Activated T-cell treated with anti-CD3 and anti-CD28 coated beads, Interleukin-2, amount 50 U/mL, for 24 hours (primary cell): ENCODE results near the gene PLET1.
A peak's percentile ranks its signal among the peaks of the same experiment; 100 is the strongest.

Source experiments
- DNase-seq: peaks from one replicate; pipeline ENCODE4 v3.0.0-alpha.2; 2020
- H3K27ac Mint-ChIP-seq: 2 replicates; pipeline ENCODE4 v1.8.0; 2020; ENCODE audit warnings: mild to moderate bottlenecking, mixed read lengths
- H3K27me3 Mint-ChIP-seq: 2 replicates; pipeline ENCODE4 v1.8.0; 2020; ENCODE audit warnings: mixed read lengths
- H3K36me3 Mint-ChIP-seq: 2 replicates; pipeline ENCODE4 v1.8.0; 2020; ENCODE audit warnings: low read depth, mixed read lengths
- H3K4me1 Mint-ChIP-seq: 2 replicates; pipeline ENCODE4 v1.8.0; 2020; ENCODE audit warnings: low read depth, mixed read lengths
- H3K4me3 Mint-ChIP-seq: 2 replicates; pipeline ENCODE4 v1.8.0; 2020; ENCODE audit warnings: mild to moderate bottlenecking, moderate library complexity, mixed read lengths
- H3K9me3 Mint-ChIP-seq: 2 replicates; pipeline ENCODE4 v1.8.0; 2020; ENCODE audit warnings: mixed read lengths

PLET1 gene

GRCh38 chr11:112238041-112238440, 22.6 kb downstream of the PLET1 start:
- DNase-seq: no peak
- peaks cover 86% of the 10 kb centered on the region for H3K36me3 Mint-ChIP-seq
- H3K9me3 Mint-ChIP-seq: peaks cover 4% of the 10 kb centered on the region
- no peak overlapping the region for H3K4me3 Mint-ChIP-seq
- H3K27me3 Mint-ChIP-seq: no peaks in the 10 kb centered on the region
- H3K27ac Mint-ChIP-seq: no peak overlapping the region
- no peaks in the 10 kb centered on the region for H3K4me1 Mint-ChIP-seq

DNA sequence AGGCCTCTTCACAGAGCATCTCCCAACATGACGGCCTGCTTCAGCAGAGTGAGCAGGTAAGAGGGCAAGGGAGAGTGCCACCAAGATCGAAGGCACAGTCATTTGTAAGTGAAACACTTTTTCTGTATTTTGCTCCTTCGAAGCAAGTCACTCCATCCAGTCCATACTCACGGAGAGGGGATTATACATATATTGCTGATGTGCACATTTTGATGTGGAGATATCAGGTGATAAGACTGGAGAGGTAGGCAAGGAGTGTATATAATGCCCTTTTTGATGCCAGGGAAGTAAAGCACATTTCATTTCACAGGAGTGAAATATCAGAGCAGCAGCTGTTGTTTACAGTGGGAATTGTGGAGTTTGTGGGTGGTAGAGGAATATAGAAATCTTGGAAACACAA, 23.2 kb downstream of the PLET1 start:
- DNase-seq: no peak
- Mint-ChIP-seq H3K4me3 (no peak overlapping the region), H3K27ac (no peak overlapping the region), H3K27me3 (no peaks in the 10 kb centered on the region), H3K9me3 (no peaks in the 10 kb centered on the region), H3K36me3 (peaks cover 85% of the 10 kb centered on the region), H3K4me1 (no peaks in the 10 kb centered on the region)

GRCh38 chr11:112235750-112236390, 24.8 kb downstream of the PLET1 start:
- H3K27ac Mint-ChIP-seq: no peak overlapping the region
- DNase-seq: no peak
- H3K4me3 Mint-ChIP-seq: no peak overlapping the region
- H3K27me3 Mint-ChIP-seq: no peaks in the 10 kb centered on the region
- no peaks in the 10 kb centered on the region for H3K4me1 Mint-ChIP-seq
- no peaks in the 10 kb centered on the region for H3K9me3 Mint-ChIP-seq
- peaks cover 87% of the 10 kb centered on the region for H3K36me3 Mint-ChIP-seq

DNA sequence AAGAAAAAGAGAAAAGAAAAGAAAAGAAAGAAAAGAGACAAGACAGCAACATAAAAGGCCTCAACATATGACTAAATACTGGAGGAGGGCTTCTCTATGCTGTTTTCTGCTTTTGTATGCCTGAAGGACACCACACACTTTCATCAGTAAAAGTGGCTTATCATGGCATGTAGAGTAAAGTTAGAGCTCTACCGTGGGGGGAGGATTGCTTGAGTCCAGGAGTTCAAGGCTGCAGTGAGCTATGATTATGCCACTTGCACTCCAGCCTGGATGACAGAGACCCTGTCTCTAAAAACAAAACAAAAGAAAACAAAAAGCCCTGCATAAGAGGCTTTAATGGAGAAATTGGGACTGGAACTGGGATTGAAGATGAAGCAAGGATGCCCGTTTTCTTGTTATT, 28.7 kb downstream of the PLET1 start:
- peaks cover 23% of the 10 kb centered on the region for H3K4me1 Mint-ChIP-seq
- H3K9me3 Mint-ChIP-seq: no peaks in the 10 kb centered on the region
- H3K27me3 Mint-ChIP-seq: no peaks in the 10 kb centered on the region
- DNase-seq: no peak
- no peak overlapping the region for H3K4me3 Mint-ChIP-seq
- H3K27ac Mint-ChIP-seq: no peak overlapping the region
- peaks cover 88% of the 10 kb centered on the region for H3K36me3 Mint-ChIP-seq

DNA sequence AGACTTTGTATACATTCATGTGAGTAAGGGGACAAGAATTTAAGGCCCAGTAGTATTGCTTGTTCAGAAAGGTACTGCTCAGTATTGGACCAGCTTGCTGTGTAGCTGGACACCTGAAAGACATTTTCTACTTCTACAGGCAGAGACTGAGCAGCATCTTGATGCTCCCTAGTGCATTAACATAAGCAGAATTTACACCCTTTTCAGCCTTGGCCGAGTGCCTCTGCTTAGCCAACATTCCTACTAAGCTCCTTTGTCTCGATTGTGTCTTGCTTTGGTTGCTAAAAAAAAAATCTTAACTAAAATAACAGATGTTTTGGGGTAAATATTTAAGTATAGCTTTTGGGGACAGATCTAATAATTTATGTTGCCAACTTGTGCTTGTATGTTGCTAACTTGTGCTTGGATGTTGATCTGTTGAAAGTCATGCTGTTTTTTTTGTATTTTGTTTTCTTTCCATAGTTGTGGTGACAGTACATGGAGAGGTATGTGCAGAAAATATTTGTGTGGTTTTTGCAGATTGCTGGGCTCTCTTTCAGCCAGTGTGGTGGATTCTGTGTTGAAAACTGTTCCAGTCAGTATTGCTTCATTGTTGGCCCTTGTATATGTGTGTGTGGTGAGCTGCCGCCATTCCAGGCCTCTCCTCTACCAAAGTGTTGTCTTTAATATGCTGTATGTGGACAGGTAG, 30.8 kb downstream of the PLET1 start:
- Mint-ChIP-seq H3K36me3 (peaks cover 77% of the 10 kb centered on the region), H3K27ac (no peak overlapping the region), H3K4me3 (no peak overlapping the region), H3K27me3 (no peaks in the 10 kb centered on the region), H3K9me3 (no peaks in the 10 kb centered on the region), H3K4me1 (peaks cover 34% of the 10 kb centered on the region)
- no peak for DNase-seq

GRCh38 chr11:112229159-112229558, 31.5 kb downstream of the PLET1 start:
- Mint-ChIP-seq H3K4me1 (peaks cover 34% of the 10 kb centered on the region), H3K9me3 (no peaks in the 10 kb centered on the region), H3K27ac (no peak overlapping the region), H3K36me3 (peaks cover 72% of the 10 kb centered on the region), H3K4me3 (no peak overlapping the region), H3K27me3 (no peaks in the 10 kb centered on the region)
- DNase-seq: no peak

DNA sequence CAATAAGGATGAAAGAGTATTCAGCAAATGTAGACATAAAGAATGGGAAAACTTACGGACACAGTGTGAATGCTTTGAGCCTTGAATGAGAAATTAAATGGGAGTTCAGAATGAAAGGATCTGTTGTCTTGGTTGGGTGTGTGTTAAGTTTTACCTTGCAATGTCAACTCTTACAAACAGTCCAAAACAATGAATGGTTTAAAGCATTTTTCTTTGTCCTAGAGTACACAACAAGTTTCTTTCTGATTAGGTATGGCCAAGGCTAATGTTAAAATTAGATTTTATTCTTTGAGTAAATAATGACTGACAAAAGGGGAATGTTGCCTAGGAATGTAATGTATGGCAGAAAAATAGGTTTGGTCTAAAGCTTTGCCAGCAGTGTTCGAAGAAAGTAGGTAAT, 32.0 kb downstream of the PLET1 start:
- Mint-ChIP-seq H3K36me3 (peaks cover 68% of the 10 kb centered on the region), H3K27ac (no peak overlapping the region)

GRCh38 chr11:112227471-112227870, 33.2 kb downstream of the PLET1 start:
- Mint-ChIP-seq H3K9me3 (no peaks in the 10 kb centered on the region), H3K4me3 (peak overlapping the region; percentile 90), H3K4me1 (peaks cover 34% of the 10 kb centered on the region), H3K36me3 (peaks cover 58% of the 10 kb centered on the region), H3K27me3 (no peaks in the 10 kb centered on the region), H3K27ac (peak overlapping the region; percentile 97)
- no peak for DNase-seq

More for the DNA sequence above, 32.0 kb downstream of the PLET1 start:
- H3K4me1 Mint-ChIP-seq: peaks cover 34% of the 10 kb centered on the region
- DNase-seq: no peak
- no peaks in the 10 kb centered on the region for H3K27me3 Mint-ChIP-seq
- H3K4me3 Mint-ChIP-seq: no peak overlapping the region
- H3K9me3 Mint-ChIP-seq: no peaks in the 10 kb centered on the region

DNA sequence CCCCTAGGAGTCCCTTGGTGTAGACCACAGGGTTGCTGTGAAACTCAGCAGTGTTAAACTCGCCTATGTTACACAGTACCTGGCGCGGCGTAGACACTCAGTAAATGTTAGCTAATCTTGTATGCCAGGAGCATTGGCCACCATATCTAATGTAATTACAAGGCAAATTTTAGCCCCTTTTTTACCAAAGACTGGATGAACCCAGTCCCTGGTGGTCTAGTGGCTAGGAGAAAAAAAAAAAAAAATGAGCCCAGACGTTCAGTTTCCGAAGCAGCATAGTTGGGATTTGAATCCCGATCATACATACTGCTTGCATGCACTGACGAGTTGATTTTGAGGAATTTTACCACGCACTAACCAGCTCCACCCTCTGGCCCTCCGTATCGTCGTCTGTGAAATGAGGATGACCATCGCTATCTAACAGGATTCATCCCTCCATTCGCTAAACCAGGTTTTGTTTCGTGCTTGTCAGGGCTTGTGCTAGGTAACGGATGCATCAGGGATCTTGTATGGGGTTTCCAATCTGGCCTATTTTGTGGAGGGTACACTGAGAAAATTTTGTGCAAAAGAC, 33.7 kb downstream of the PLET1 start:
- H3K27me3 Mint-ChIP-seq: no peaks in the 10 kb centered on the region
- DNase-seq: no peak
- no peaks in the 10 kb centered on the region for H3K9me3 Mint-ChIP-seq
- H3K4me1 Mint-ChIP-seq: peaks cover 34% of the 10 kb centered on the region
- peak overlapping the region; percentile 97 for H3K27ac Mint-ChIP-seq
- H3K4me3 Mint-ChIP-seq: peak overlapping the region; percentile 90
- H3K36me3 Mint-ChIP-seq: peaks cover 52% of the 10 kb centered on the region

- Mint-ChIP-seq H3K27ac (peak within 1 kb of the TSS; percentile 97), H3K27me3 (no peaks in the 10 kb centered on the region)
Measured at GRCh38 chr11:112226062-112226830, 34.4 kb downstream of the PLET1 start, which contains the start of gene PTS. TSS of gene PTS (plus strand) at chr11:112226428. CDS start at chr11:112226444, 16 bp downstream.

GRCh38 chr11:112225753-112226061, 35.0 kb downstream of the PLET1 start:
- peaks cover 42% of the 10 kb centered on the region for H3K36me3 Mint-ChIP-seq

More at GRCh38 chr11:112226062-112226830, 34.4 kb downstream of the PLET1 start, which contains the start of gene PTS:
- Mint-ChIP-seq H3K4me3 (peak within 1 kb of the TSS; percentile 90), H3K4me1 (peaks cover 34% of the 10 kb centered on the region), H3K36me3 (peaks cover 48% of the 10 kb centered on the region), H3K9me3 (no peaks in the 10 kb centered on the region)
- DNase-seq: peak; percentile 89

DNA sequence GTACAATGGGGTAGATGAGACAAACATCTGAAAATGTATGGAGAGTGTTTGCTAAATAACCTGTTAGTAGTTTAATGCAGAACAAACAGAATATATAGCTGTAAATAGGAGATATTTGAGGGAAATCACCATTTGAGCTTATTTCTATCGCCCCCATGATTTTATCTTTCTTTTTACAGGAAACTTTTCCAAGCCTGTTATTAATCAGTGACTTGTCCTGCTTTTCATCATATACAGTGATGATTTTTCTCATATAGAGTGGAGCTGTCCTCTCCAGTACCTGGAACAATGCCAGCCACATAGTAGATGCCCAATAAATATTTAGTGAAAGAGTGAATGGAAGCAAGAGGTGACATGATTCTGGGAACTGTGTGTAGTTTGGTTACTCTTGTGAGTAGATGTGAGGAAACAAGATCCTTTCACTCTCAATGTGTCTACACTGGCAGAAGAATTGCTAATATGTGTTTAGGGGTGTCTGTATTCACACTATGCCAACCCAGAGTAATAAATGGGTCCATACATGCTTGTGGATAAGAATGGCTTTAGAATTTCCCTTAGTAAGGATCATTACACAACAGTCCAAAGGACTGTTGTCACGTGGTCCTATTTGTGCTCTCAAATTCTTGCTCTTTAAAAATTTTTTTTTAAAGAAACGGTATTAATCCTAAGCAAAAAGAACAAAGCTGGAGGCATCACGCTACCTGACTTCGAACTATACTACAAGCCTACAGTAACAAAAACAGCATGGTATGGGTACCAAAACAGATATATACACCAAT, 36.7 kb downstream of the PLET1 start:
- Mint-ChIP-seq H3K27me3 (no peaks in the 10 kb centered on the region), H3K4me3 (no peak overlapping the region), H3K4me1 (peaks cover 28% of the 10 kb centered on the region), H3K36me3 (peaks cover 24% of the 10 kb centered on the region), H3K27ac (no peak overlapping the region), H3K9me3 (no peaks in the 10 kb centered on the region)
- no peak for DNase-seq

More at GRCh38 chr11:112225753-112226061, 35.0 kb downstream of the PLET1 start:
- H3K27ac Mint-ChIP-seq: peak overlapping the region; percentile 97
- H3K9me3 Mint-ChIP-seq: no peaks in the 10 kb centered on the region
- H3K4me3 Mint-ChIP-seq: peak overlapping the region; percentile 90
- H3K4me1 Mint-ChIP-seq: peaks cover 34% of the 10 kb centered on the region
- H3K27me3 Mint-ChIP-seq: no peaks in the 10 kb centered on the region
- DNase-seq: no peak

DNA sequence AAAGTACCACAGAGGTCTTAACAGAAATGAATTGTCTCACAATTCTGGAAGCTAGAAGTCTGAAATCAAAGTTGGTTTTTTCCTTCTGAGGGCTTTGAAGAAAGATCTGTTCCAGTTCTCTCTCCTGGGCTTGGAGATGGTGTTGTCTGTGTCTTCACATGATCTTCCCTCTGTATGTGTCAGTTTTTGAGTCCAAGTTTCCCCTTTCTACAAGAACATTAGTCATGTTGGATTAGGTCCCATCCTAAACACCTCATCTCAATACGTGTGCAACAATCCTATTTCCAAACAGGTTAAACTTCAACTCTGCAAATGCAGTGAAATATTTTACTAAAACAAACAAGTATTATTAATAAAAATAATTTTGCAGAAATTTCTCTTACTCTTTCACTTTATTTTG, 37.5 kb downstream of the PLET1 start:
- Mint-ChIP-seq H3K27ac (no peak overlapping the region), H3K36me3 (peaks cover 16% of the 10 kb centered on the region), H3K4me3 (no peak overlapping the region), H3K4me1 (peaks cover 21% of the 10 kb centered on the region), H3K27me3 (no peaks in the 10 kb centered on the region), H3K9me3 (no peaks in the 10 kb centered on the region)
- no peak for DNase-seq

DNA sequence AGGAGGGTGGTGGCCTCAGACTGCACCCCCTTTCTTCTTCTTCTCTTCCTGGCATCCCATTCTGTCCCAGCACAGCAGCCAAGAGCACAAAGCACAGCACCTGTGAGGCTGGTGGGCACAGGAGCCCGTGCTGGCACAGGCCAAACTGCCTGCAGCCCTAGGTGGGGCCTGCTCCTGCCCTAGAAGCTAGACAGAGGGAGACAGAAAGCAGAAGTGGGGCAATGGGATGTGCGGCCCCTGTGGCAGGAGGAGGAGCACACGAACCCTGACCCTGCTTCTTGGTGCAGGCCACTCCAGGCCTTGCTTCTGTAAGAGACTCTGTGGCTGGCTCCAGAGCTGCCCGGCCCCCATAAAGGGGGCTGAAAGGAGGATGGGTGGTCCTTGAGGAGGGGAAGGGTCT, 38.4 kb downstream of the PLET1 start:
- no peaks in the 10 kb centered on the region for H3K9me3 Mint-ChIP-seq
- no peak overlapping the region for H3K27ac Mint-ChIP-seq
- peaks cover 14% of the 10 kb centered on the region for H3K4me1 Mint-ChIP-seq
- H3K4me3 Mint-ChIP-seq: no peak overlapping the region
- H3K27me3 Mint-ChIP-seq: no peaks in the 10 kb centered on the region
- peaks cover 10% of the 10 kb centered on the region for H3K36me3 Mint-ChIP-seq
- no peak for DNase-seq
